Tibial nerve (tissue), 3 donors: ENCODE results near the gene SNX33.

Experiments
- CTCF ChIP-seq, 5 experiments: fragments of 200-600 bp in 3 of 5; fragments of 450-650 bp in 2 of 5; sonication (generic) in 3 of 5; IDR thresholded peaks; one replicate each; pipeline ENCODE4 v1.5.1; 2016 to 2019; ENCODE audit warnings: antibody characterized with exemption in 5 of 5, mild to moderate bottlenecking in 3 of 5, moderate library complexity in 2 of 5
- POLR2A ChIP-seq, 2 donors: fragments of 450-650 bp; IDR thresholded peaks; one replicate each; pipeline ENCODE4 v1.6.1; 2017; ENCODE audit warnings: antibody characterized with exemption in 2 of 2, mild to moderate bottlenecking in 2 of 2, moderate library complexity in 2 of 2

DNA sequence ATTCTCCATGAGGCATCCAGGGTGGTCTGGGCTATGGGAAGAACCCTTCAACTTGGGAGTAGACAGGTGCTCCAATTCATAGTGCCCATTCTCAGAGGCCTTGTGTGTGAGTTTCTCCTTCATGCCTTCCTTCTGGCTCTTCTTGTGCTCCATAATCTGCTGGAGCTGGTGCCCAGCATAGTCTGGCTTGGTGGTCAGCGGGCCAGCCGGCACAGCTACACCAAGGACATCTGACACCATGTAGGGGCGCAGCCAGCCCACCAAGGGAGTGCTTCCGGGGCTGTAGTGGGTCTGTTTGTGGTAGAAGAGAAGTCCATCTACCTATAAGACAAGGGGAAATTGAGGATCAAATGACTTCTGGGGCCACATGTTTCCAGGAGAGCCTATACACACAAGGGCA lies 49.4 kb upstream of the SNX33 start:
- no peak for TF ChIP-seq POLR2A (IDR thresholded peaks at IDR 0.05)
- TF ChIP-seq CTCF (IDR thresholded peaks at IDR 0.05) = no peak
